Neural cell (in vitro differentiated cells): ENCODE results near the gene GFM1. TPM values are rescaled to one million over a fixed set of nuclear protein-coding genes. Genes with fewer than 3 reads are reported as not detected.

Experiments
- H2AFZ ChIP-seq: fragments of 200-600, 300-800 bp; sonication (generic), shearing (Covaris generic); 2 replicates; pipeline ENCODE4 v1.6.0; 2014; ENCODE audit warnings: low read depth, mild to moderate bottlenecking, antibody characterized with exemption, low read length, moderate library complexity
- H3F3A ChIP-seq: fragments of 200-600 bp; shearing (Covaris generic); 2 replicates; pipeline ENCODE4 v1.6.1; 2016; ENCODE audit warnings: mild to moderate bottlenecking, moderate library complexity, mixed read lengths, antibody characterized with exemption, low read length; ENCODE audit not compliant: insufficient read depth, poor library complexity, severe bottlenecking
- H3K27ac ChIP-seq: fragments of 200-600, 300-800 bp; sonication (generic), shearing (Covaris generic); 2 replicates; pipeline ENCODE4 v1.5.1; 2014; ENCODE audit warnings: mild to moderate bottlenecking, low read length, moderate library complexity
- H3K27me3 ChIP-seq: fragments of 300-800, 200-600 bp; sonication (generic), shearing (Covaris generic); 2 replicates; pipeline ENCODE4 v1.6.0; 2014; ENCODE audit warnings: mild to moderate bottlenecking, low read depth, low read length, moderate library complexity; ENCODE audit not compliant: insufficient read depth
- H3K36me3 ChIP-seq: fragments of 300-800, 200-600 bp; sonication (generic), shearing (Covaris generic); 2 replicates; pipeline ENCODE4 v1.5.1; 2014; ENCODE audit warnings: mild to moderate bottlenecking, antibody characterized with exemption, low read length, moderate library complexity; ENCODE audit not compliant: insufficient read depth
- H3K4me2 ChIP-seq: fragments of 300-800, 200-600 bp; sonication (generic), shearing (Covaris generic); 2 replicates; pipeline ENCODE4 v1.6.0; 2014; ENCODE audit warnings: mild to moderate bottlenecking, low read length
- H3K4me3 ChIP-seq: fragments of 300-800, 200-600 bp; sonication (generic), shearing (Covaris generic); 2 replicates; pipeline ENCODE4 v1.5.1; 2014; ENCODE audit warnings: mild to moderate bottlenecking, low read length, moderate library complexity
- H3K79me2 ChIP-seq: fragments of 200-600 bp; shearing (Covaris generic); replicated peaks from 2 replicates; pipeline ENCODE4 v1.6.0; 2014; ENCODE audit warnings: mild to moderate bottlenecking, low read length, moderate library complexity; ENCODE audit not compliant: insufficient read depth
- H3K9ac ChIP-seq: fragments of 300-800, 200-600 bp; sonication (generic), shearing (Covaris generic); 2 replicates; pipeline ENCODE4 v1.6.1; 2016; ENCODE audit warnings: mild to moderate bottlenecking, low read length, mixed read lengths
- H3K9me2 ChIP-seq: fragments of 200-600 bp; shearing (Covaris generic); 2 replicates; pipeline ENCODE4 v1.6.1; 2016; ENCODE audit warnings: mild to moderate bottlenecking, low read length, mixed read lengths; ENCODE audit not compliant: insufficient read depth
- H3K9me3 ChIP-seq: fragments of 200-600, 300-800 bp; sonication (generic), shearing (Covaris generic); 2 replicates; pipeline ENCODE4 v1.6.1; 2016; ENCODE audit warnings: mild to moderate bottlenecking, mixed run types, low read length, moderate library complexity, mixed read lengths
- H4K20me1 ChIP-seq: fragments of 200-600 bp; shearing (Covaris generic); 2 replicates; pipeline ENCODE4 v1.6.1; 2016; ENCODE audit warnings: mild to moderate bottlenecking, mixed run types; ENCODE audit not compliant: insufficient read depth
- CTCF ChIP-seq: fragments of 450-650 bp; IDR thresholded peaks from 2 replicates; pipeline ENCODE4 v1.5.1; 2014; ENCODE audit warnings: antibody characterized with exemption, mild to moderate bottlenecking, moderate library complexity; ENCODE audit not compliant: poor library complexity, severe bottlenecking
- EP300 ChIP-seq: fragments of 450-650 bp; conservative IDR thresholded peaks from 2 replicates; pipeline ENCODE4 v1.6.1; 2014; ENCODE audit warnings: antibody characterized with exemption, mild to moderate bottlenecking, moderate library complexity; ENCODE audit not compliant: poor library complexity, severe bottlenecking
- EZH2 ChIP-seq: fragments of 200-600, 300-800 bp; shearing (Covaris generic), sonication (generic); IDR thresholded peaks from 2 replicates; pipeline ENCODE4 v1.6.1; 2014; ENCODE audit warnings: antibody characterized with exemption, low read length, borderline replicate concordance, mild to moderate bottlenecking; ENCODE audit not compliant: insufficient read depth, poor library complexity, severe bottlenecking
- MXI1 ChIP-seq: fragments of 450-650 bp; conservative IDR thresholded peaks from 2 replicates; pipeline ENCODE4 v1.6.1; 2014; ENCODE audit warnings: antibody characterized with exemption, mild to moderate bottlenecking; ENCODE audit not compliant: poor library complexity, severe bottlenecking
- POLR2AphosphoS5 ChIP-seq: IDR thresholded peaks from 2 replicates; pipeline ENCODE4 v1.6.1; 2012
- RAD21 ChIP-seq: fragments of 450-650 bp; conservative IDR thresholded peaks from 2 replicates; pipeline ENCODE4 v1.6.1; 2014; ENCODE audit warnings: antibody characterized with exemption, mild to moderate bottlenecking, moderate library complexity
- SMC3 ChIP-seq: fragments of 450-650 bp; conservative IDR thresholded peaks from 2 replicates; pipeline ENCODE4 v1.6.1; 2014; ENCODE audit warnings: antibody characterized with exemption, mild to moderate bottlenecking, moderate library complexity; ENCODE audit not compliant: poor library complexity
- TAF1 ChIP-seq: IDR thresholded peaks from 2 replicates; pipeline ENCODE4 v1.6.1; 2012; ENCODE audit warnings: low read depth
- polyA plus RNA-seq: library from polyadenylated mRNA; depleted of rRNA; stranded (reverse); fragments of >200 nt; gene quantifications from 2 replicates; pipeline ENCODE4 v1.2.3, GENCODE V29; 2014
- TF ChIP-seq, protein P1 (sequence below): IDR thresholded peaks from 2 replicates; pipeline ENCODE4 v1.6.1; 2012; ENCODE audit warnings: borderline replicate concordance

GFM1 gene
- polyA plus RNA-seq, 1 donor from 2014 or later = 67.1 TPM

DNA sequence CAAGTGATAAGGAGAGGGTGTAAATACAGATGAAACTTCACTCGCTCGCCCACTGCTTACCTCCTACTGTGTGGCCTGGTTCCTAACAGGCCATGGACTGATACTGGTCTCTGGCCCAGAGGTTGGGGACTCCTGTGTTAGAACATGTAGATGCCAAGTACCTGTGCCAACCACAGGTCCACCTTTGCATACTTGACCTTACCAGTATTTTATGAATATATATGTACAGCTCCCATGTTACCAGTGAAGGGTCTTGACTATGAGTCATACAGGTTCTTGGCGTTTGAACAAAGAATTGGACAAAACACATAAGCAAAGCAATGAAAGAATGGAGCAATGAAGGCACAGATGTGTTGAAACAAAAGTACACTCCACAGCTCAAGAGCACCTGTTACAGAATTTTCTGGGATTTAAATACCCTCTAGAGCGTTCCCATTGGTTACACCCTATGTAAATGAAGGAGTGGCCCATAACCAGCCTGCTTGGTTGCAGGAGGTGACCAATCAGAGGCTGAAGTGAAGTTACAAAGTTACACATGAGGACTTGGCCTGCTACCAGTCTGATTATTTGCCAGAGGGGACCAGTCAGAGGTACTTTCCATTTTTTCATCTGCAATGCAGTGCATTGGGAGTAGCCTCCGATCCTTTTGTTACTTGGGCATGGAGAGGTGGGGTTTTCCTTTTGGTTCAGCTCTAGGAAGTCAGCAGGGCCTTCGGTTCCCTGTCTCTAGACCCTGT lies 1.7 kb upstream of the GFM1 start:
- Histone ChIP-seq H4K20me1 (no peaks in the 10 kb centered on the region), H3K27ac (no peak overlapping the region), H3K9ac (no peak overlapping the region), H3K36me3 (no peaks in the 10 kb centered on the region), H2AFZ (no peak overlapping the region), H3K4me3 (no peak overlapping the region), H3K4me2 (no peak overlapping the region), H3K9me2 (no peaks in the 10 kb centered on the region), H3F3A (no peaks in the 10 kb centered on the region), H3K79me2 (peaks cover 24% of the 10 kb centered on the region), H3K9me3 (no peaks in the 10 kb centered on the region), H3K27me3 (no peaks in the 10 kb centered on the region)
- TF ChIP-seq CTCF = no peak

DNA sequence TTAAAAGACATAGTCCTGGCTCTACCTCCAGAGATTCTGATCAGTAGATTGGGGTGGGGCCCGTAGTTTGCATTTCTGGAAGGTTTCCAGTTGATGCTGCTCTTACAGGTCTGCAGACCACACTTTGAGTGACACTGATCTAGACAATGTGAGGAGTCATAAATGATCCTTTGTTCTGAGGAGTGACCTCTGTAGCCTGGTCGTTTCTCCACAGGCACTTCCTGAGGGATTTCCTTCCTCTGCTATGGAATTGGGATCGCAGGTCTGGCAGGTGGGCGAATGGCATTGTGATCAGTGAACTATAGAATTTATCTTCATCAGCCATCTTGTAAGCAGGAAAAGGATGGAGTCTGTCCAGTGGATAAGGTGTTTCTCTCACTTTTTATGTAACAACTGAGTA lies 5.5 kb downstream of the GFM1 start:
- H4K20me1 ChIP-seq = no peaks in the 10 kb centered on the region
- H3K4me3 ChIP-seq = no peak overlapping the region
- H2AFZ ChIP-seq = no peak overlapping the region
- no peak overlapping the region for H3K27ac ChIP-seq
- H3K27me3 ChIP-seq = no peaks in the 10 kb centered on the region
- no peaks in the 10 kb centered on the region for H3F3A ChIP-seq
- no peak overlapping the region for H3K9ac ChIP-seq
- peaks cover 27% of the 10 kb centered on the region for H3K79me2 ChIP-seq
- no peak overlapping the region for H3K4me2 ChIP-seq
- H3K36me3 ChIP-seq = no peaks in the 10 kb centered on the region
- no peaks in the 10 kb centered on the region for H3K9me2 ChIP-seq
- TF ChIP-seq SMC3 (no peak), RAD21 (no peak), CTCF (no peak), MXI1 (no peak), EP300 (no peak), TAF1 (no peak), EZH2 (no peak), POLR2AphosphoS5 (no peak)
- TF ChIP-seq, protein P1, sequence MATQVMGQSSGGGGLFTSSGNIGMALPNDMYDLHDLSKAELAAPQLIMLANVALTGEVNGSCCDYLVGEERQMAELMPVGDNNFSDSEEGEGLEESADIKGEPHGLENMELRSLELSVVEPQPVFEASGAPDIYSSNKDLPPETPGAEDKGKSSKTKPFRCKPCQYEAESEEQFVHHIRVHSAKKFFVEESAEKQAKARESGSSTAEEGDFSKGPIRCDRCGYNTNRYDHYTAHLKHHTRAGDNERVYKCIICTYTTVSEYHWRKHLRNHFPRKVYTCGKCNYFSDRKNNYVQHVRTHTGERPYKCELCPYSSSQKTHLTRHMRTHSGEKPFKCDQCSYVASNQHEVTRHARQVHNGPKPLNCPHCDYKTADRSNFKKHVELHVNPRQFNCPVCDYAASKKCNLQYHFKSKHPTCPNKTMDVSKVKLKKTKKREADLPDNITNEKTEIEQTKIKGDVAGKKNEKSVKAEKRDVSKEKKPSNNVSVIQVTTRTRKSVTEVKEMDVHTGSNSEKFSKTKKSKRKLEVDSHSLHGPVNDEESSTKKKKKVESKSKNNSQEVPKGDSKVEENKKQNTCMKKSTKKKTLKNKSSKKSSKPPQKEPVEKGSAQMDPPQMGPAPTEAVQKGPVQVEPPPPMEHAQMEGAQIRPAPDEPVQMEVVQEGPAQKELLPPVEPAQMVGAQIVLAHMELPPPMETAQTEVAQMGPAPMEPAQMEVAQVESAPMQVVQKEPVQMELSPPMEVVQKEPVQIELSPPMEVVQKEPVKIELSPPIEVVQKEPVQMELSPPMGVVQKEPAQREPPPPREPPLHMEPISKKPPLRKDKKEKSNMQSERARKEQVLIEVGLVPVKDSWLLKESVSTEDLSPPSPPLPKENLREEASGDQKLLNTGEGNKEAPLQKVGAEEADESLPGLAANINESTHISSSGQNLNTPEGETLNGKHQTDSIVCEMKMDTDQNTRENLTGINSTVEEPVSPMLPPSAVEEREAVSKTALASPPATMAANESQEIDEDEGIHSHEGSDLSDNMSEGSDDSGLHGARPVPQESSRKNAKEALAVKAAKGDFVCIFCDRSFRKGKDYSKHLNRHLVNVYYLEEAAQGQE = no peak
- H3K9me3 ChIP-seq = no peaks in the 10 kb centered on the region
